Esophagus mucosa (tissue), 1 donor: Measurements from ENCODE around the gene C16orf95. TPM values are rescaled to one million over a fixed set of nuclear protein-coding genes. Genes with fewer than 3 reads are reported as not detected.
"Not testable (repeated sequence)": the region's sequence is repeated elsewhere in the genome, so short reads cannot be mapped to it uniquely, and the experiment has no call there.

Experiments
- ATAC-seq: fragments of 200-7000 bp; cut with Tn5 transposase; one replicate; pipeline ENCODE4 v1.9.1; 2020
- total RNA-seq: library from RNA; stranded (reverse); gene quantifications from one replicate; pipeline ENCODE4 v1.2.4, GENCODE V29; 2023
- donor health status: DM: yes; HTN: yes; CAD: no.

The C16orf95 gene
- total RNA-seq, 1 donor from 2014 or later: 6.5 TPM

DNA sequence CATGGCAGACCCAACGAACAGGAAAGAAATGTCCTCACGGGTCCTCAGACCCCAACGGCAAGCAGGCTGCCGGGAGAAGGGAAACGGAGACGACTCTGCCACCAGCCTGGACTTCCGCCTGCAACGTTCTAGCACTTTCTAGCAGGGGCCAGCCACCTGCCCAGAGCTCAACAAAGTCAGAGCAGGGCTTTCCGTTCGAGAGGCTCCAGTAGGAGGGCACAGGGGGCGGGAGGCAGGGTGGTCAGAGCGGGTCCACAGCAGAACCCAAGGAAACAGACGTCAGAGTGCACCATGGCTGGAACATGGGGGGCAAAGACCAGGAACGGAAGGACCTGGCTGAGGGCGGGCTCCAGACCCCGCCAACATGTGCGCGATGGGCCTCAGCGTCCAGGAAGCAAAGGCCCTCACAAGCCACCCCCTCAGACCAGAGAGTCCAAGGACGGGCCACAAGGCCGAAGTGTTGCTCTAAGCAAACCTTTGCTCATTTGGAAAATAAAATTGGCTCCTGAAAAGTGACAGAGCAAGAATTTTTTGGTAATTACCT is 29.4 kb upstream of the C16orf95 start:
- ATAC-seq: no peak

DNA sequence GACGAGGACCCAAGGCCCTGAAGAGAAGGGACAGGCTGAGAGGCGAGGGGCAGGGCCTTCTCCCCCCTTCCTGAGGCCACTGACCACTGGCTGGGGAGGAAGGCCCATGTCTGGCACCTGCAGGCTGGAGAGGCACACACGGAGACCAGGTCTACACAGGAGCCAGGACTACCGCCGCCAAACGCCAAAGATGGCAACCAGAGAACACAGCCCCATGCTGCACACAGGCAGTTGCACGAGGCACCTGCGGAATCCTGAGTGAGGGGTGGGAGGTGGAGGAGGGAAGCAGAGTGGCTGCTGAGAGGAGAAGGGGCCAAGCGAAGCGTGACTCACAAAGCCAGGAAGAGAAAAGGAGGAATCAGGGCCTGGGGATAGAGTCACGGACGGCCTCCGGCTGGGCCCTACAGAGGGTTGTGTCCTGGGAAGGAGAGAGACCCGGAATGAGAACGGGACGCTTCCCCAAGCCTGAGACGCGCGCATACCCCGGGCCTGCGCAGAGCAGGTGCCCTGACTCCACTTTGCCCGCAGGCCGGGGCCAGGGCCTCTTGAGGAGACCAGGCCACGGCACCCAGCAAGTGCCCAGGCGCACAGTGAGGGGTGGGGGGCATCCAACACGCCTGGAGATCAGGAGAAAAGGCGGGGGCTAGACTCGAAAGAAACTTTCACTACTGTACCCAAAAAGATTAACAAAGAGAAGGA is 28.7 kb upstream of the C16orf95 start:
- ATAC-seq: no peak

DNA sequence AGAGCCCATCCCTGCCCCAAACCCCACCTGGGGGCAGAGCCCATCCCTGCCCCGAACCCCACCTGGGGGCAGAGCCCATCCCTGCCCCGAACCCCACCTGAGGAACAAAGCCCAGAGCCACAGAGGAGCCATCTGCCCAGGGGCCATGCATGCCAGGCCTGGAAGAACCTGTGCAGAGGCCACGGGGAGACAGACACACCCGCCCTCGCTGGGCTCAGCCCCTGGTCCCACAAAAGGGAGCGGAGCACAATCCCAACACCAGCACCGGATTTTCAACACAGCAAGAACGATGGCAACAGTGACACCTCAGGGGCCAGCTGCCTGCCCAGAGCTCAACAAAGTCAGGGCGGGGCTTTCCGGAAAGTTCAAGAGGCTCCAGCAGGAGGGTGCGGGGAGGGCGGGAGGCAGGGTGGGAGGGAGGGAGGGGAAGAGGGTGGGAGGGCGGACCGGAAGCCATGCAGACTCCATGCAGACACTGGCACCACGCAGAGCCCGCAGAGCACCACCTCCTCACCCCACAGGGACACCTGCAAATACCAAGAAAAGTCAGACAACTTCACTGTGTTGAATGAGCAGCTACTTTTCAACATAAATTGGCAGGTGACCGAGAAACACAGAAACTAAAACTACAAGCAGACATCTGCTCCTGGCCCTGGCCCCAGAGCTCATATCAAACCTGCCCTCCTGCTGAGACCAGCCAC is 27.9 kb upstream of the C16orf95 start:
- peak; percentile 35 for ATAC-seq

DNA sequence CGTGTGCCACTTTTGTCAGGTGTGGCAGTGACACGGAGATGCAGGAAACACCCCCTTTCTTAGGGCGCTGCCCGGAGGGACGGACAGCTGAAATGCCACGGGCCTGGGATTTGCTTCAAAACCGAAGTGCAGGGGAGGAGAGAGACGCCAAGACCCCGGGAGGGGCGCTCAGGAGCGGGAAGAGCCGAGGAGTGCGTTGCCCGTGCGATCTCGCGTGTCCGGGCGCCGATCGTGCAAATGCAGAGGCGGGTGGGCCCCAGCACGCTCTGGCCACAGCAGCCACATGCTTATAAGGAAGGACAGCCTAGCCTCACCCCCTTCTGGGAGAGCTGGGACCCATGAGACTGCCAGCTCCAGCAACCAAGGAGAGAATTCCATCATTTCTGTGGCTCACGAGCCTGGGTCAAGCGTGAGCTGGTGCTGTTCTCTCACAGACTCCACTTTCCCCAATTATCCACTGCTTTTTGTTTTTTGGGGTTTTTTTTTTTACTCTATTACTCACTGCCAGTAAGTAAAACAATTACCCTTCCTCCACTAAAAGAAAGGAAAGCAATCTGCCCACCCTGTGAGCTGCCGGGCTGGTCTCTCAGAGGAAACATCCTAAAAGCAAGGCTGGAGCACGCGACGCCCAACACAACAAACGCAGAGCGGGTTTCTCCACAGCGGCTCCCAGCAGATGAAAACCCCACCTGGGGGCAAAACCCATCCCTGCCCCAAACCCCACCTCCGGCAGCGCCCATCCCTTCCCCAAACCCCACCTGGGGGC is 27.2 kb upstream of the C16orf95 start:
- no peak for ATAC-seq

DNA sequence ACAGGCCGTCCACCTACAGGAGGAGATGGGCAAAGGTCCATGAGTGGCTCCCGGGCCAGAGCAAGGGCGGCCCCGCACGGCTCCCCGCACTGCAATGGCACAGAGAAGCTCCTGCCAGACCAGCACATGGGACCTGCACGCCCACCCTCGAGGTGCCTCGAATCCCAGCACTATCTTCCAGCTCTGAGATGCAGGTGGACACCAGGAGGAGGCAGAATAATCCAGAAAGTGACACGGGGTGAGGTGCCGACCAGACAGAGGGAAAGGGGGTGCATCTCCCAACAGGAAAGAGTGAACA is 26.5 kb upstream of the C16orf95 start:
- ATAC-seq: no peak

DNA sequence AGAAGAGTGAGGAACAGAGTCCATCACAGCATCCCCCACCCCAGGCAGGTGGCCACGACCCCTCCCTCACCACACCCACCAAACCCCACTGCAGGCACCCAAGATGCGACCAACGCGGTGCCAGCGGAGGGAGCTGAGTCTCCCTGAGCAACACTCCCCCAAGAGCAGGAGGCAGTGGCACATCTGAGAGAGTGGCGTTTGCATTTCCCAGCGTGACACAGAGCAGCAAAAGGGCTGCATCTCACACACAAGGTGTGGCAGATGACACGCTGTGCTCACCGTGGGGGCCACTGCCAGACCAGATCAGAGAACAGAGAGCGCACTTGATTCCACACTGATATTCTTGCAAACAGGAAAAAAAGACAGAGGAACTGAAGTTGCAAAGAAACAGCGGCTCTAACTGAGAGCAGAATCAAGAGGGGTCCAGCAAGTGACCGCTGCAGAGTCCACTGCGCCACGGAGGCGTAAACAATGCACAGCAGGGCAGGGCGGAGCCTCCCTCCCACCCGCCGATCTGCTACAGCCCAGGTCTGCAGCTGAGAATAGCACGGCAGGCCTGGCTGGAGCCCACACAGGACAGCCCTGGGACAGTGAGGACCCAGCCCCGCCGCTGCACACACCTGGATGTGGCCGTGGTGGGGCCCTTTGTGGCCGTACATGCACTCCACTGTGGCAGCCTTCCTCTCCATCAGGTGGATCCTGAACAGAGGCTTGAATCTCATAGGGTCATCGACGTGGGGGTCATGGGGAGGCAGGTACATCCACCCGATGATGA is 26.0 kb upstream of the C16orf95 start:
- ATAC-seq: no peak

DNA sequence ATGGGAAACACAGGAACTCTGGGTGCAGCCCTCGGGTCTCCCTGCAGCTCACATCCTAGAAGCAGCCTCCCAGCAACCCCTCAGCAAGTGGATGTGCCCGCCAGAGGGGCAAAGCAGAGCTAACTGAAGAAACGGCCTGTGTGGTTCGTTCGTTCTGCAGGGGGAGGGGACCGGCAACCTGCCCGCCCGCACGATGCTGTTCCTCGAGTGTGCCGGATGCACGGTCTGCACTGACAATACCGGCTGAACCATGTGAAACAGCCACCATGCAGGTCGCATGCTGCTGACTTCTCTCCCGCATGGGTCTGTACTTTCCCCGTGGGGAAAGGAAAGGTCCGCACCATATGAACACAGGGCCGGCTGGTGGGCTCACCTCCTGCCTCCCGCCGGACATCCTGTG is 25.3 kb upstream of the C16orf95 start:
- ATAC-seq: no peak

DNA sequence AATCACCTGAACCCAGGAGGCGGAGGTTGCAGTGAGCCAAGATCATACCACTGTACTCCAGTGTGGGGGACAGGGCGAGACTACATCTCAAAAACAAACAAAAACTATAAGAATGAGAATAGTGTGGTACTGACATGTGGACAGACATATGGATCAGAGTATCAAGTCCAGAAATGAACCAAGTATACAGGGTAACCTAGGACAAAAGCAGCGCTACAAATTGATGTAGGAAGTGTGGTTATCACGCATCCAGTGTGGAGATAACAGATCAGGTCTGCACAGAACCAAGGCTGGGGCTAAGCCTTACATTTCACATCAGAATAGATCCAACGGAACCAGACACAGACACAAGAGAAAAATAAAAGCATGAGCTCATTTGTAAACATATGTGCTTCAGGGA is 23.0 kb upstream of the C16orf95 start:
- ATAC-seq: no peak

DNA sequence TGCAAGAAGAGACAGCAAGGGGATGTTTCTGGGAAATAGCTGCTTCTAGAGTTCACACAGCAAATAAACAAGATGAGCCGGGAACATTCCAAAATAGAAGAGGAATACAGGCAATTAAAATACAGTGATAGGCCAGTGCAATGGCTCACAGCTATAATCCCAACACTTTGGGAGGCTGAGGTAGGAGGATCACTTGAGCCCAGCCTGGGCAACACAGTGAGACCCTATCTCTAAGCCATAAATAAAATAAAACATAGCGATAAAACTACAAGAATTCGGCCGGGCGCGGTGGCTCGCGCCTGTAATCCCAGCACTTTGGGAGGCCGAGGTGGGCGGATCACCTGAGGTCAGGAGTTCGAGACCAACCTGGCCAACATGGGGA is 22.5 kb upstream of the C16orf95 start:
- not testable (repeated sequence) for ATAC-seq

DNA sequence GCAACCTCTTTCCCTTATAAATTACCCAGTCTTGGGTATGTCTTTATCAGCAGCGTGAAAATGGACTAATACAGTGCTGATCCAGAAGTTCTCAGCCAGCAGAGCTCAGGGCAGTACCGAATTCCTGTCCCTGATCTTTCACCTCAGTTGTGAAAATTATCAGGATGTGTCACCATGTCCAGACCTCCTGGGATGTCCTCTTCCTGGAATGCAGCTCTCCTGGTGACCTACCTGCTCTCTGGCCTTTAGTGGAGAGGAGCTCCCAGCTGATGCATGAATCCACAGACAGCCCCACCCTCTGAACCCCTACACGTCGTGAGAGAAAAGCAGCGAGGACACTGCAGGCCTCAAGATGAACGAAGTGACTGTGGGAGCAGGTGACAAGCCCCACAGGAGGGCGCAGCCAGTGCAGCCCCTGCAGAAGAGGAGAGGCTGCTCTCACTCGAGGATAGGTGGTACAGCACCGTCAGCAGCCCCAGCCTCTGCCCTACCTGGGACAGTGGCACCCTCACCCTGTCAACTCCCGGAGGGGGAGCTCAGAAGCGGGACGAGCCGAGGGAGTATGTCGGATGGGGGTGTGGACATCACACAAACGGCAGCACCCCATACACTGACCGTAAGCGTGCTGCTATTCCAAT is 22.0 kb upstream of the C16orf95 start:
- no peak for ATAC-seq

DNA sequence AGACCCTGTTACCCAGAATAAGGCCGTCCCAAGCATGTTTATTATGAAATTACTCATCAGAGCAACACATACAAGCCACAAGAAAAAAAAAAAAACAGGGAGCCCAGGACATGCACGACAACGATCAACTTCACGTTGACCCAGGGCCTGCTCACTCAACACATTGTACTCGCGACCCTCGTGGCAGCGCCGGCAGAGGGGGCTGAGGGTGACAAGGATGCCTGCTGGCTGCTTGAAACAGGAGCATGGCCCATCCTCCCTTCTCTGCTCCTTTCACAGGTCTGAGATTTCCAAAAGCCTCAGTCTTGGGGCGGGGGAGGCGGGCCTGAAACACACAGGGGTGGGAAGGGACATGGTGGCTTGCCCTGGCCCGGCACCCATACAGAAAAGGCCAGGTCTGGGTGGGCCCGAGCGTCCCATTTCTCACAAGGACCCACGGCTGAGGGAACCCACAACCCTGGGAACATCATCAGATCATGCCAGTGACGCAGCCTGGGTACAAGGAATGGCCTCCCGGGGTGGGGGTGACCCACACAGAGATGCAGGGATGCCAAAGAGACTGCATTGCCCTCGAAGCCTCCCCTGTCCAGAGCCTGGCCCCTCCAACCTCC is 21.1 kb upstream of the C16orf95 start:
- no peak for ATAC-seq

DNA sequence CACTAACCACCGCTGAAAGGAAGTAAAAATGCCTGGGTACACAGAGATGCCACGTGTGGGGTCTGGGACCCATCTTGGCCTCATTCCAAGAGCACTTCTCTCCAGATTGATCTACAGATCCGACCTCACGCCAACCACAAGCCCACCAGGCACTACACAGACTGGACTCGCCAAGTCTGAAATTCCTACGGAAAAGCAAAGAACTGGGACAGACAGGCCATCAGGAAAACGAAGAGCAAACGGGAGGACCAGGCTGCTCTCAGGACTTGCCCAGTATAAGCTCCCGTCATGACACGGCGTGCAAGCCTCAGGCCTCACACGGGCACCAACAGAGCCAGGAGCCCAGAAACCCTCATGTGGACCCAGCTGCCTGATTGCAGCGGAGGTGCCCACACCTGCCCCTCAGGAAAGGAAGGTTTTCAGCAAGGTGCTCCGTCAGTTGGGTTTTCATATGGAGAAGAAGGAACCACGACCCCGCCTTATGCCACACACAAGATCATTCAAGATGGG is 20.1 kb upstream of the C16orf95 start:
- ATAC-seq: no peak

DNA sequence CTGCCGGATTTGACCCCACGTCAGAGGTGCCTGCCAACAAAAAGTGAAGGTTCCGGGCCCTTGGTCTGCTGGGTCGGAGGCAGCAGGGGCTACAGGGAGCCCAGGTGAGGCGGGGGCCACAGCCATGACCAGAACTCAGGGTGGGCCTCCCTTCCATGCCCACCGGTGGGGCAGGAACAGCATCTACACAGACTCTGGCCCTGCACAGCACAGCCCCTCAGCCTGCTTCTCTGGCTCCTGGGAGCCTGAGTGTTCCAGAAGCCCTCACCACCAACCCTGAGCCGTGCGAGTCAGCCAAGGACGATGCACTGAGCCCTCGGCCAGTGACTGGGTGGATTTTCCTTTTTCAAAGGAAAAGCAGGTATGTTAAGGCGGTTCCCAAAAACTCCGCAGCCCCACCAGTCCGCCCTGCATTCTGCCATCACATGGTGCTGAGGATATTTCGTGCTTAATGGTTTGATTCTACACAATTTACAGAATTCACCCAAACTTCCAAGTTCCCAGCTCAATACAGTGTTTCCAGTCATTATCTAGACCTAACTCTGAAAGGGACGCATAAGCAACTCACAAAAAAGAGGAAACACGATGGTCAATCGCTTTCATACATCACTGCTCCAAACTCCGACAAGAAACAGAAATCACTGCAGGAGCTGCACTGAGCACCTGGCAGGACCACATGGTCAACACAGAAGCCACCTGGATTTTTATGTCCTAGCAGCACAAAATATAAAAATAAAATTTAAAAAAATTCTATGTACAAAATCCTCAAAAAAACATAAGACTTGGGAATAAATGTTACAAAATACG is 19.4 kb upstream of the C16orf95 start:
- ATAC-seq: no peak

DNA sequence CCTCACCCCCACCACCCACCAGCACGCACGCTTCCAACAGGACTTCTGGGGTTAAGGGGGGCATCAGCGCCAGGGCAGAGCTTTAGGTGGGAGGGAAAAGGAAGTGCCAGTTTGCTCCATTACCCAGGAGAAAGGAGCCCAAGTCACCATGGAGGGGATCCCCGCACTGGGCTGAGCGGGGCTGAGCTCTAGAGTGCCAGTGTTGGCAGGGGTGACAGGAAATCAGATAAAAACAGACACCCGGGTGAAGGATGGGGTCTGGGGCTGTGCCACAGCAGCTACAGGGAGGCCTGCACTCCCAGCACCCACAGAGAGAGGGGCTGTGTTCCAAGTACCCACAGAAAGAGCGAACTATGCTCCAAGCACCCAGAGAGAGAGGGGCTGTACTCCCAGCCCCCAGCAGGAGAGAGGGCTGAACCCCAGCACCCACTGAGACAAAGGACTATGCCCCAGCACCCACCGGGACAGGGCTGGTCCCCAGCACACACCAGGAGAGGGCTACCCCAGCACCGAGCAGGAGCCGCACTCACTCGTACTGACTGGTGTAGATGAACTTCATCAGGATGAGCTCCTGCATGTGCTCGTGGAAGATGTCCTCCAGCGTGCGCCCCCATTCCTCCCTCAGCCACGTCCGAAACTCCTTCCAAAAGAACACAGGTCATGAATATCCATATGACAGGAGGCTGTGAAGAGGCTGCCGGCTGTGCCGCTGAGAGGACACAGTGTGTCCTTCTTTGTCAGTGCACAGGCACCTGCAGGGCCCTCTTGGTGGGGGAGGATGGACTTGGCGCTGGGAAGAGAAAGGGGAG is 18.6 kb upstream of the C16orf95 start:
- no peak for ATAC-seq

DNA sequence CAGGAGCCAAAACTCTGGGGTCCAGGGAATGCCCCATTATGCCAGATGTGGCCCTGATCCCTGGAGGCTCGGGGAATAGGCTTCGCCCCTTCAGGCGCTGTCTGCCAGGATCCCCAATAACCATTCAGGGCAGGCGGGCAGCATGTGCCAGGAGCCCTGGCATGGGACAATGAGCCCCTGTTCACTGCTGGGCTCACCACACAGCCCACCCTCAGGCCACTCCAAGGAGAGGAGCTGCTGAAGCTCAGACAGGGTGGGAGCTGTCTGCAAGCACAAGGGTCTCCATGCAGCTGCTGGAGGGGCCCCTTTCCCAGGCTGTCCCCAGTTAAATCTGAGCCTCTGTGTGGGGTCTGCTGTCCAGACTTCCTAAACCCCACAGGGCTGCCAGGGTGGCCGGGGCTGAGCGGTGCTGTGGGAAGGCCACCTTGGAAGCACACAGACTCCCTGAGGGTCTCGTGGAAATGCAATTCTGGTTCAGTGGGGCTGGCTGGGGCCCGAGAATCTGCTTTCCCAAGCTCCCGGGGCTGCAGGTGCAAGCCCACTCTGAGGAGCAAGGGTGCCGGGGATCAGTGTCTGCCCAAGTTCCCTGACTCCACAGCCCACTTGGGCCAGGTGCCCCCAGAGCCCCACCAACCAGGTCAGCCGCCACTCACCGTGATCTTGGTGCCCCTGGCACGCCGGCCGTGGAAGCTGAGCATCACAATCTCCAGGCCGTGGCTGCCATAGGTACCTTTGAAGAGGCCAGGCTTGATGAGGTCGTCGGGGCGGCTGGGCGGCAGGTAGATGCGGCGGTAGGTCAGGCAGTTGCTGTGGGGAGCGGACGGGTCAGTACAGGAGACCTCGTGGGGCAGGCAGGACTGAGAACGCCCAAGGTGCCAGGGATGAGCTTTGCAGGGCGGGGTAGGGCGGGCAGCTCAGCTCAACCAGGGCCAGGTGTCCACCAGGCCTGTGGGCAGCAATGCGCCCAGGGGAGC is 17.7 kb upstream of the C16orf95 start:
- ATAC-seq: no peak

DNA sequence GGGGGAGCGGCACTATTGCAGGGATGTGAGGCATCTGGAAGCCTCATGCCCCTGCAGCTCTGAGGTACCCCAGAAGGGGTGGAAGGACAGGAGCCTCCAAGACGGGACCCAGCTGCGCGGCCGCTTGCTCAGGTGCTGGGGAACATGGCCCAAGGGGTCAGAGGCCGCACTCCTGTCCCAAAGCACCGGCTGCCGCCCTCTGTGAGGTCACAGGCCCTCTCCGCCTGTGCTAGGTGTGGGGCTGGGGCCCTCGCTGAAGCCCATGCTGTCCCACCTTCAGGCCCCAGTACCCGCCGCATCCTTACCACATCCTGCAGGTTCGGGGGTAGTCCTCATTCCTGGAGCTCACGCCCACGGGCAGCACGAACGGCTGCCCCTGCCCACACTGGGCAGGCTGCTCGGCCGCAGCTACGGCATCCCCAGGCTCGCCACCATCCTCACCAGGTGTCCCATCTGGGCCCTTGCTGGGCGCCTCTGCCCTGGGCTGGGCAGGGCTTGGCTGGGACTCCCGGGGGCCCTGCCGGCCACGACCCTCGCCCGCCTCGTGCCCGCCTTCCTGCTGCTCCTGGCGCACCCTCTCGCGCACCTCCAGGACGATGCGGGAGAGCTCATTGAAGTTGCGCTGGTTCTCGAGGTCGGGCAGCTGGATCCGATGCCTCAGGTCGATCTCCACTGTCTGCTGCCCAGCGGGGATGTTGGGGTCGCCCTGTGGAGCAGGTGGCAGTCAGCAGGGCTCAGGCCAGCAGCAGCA is 16.6 kb upstream of the C16orf95 start:
- ATAC-seq: no peak

DNA sequence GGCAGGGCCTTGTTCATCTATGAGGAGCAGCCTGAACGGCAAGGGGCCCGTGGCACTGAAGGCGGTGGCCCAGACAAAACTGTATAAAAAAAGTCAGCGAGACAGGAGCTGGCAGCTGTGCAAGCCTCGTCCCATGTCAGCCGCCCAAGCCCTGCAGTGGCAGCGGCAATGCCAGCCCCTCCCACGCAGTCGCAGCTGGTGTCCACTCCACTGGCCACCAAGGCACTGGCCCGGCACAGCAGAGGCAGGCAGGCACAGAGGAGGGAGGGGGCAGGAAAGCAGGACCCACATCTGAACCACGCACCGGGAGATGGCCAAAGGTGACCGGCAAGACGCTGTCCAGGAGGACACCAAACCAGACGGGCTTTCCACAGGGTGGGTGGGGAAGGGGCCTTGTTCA is 15.9 kb upstream of the C16orf95 start:
- ATAC-seq: no peak

DNA sequence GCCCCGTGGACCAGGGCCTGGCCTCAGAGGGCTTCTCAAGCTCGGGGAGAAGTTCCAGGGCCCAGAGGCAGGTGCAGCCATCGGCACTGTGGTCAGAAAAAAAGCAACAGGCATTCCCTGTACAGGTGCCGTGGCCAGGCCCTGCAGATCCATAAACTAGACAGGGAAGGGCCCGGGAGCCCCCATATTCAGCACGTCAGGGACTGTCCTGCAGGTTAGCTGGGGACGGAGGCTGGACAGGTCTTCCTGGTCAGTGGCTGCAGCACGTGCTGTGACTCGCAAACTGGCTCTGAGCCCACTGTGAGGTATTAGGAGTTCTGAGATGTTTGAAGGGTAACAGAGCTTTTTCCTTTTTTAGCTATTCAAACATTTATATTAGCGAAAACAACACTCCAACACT is 15.0 kb upstream of the C16orf95 start:
- ATAC-seq: no peak
